ENCODE measurements around the gene GSE1.
"Not testable (repeated sequence)": the region's sequence is repeated elsewhere in the genome, so short reads cannot be mapped to it uniquely, and the experiment has no call there.

Gene GSE1

DNA sequence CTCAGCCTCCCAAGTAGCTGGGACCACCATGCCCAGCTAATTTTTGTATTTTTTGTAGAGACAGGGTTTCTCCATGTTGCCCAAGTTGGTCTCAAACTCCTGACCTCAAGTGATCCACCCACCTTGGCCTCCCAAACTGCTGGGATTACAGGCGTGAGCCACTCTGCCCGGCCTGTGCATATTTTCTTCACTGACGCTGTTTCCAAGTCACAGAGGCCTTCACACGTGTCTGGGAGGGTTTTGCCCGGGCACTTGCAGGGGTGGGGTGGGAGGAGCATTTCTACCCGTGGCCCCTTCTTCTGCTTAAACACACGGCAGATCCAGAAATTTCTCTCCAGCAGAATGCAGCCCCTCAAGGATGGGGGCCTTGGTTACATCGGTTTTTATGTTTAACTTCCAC, 20.8 kb upstream of the GSE1 start:
- DNase-seq = not testable (repeated sequence)

DNA sequence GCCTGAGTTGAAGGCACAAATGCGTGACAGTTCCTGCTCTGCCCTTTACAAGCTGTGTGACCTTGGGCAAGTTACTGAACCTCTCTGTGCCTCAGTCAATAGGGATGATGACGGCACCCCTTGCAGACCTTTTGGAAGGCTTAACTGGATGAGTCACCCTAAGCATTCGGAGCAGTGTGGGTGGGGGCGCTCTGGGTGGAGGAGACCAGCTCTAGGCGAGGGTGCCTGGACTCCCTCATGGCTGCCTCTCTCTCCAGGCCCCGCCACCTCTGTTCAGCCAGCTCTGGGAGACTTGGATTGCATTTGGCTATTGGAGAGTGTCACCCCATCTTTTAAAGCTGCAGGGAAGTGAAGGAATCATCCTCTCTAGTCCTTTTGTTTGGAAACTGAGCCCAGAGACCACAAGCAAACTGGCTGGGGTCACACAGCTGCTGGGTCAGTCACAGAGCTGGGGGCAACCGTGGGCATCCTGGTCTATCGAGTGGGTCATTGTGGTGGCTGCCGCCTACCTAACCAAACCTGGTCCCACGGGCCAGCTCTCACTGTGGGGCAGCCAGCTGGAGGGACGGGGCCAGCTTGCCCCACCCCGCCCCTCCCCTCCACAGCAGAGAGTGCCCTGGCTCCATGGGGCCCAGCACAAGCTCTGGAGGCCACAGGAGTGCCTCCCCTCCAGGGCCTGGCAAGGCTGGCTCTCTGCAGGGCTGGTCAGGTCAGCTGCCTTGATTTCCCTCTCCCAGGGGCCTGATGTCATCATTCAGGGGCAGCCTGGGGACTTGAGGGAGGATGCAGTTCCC, 20.2 kb upstream of the GSE1 start:
- DNase-seq = no peak

DNA sequence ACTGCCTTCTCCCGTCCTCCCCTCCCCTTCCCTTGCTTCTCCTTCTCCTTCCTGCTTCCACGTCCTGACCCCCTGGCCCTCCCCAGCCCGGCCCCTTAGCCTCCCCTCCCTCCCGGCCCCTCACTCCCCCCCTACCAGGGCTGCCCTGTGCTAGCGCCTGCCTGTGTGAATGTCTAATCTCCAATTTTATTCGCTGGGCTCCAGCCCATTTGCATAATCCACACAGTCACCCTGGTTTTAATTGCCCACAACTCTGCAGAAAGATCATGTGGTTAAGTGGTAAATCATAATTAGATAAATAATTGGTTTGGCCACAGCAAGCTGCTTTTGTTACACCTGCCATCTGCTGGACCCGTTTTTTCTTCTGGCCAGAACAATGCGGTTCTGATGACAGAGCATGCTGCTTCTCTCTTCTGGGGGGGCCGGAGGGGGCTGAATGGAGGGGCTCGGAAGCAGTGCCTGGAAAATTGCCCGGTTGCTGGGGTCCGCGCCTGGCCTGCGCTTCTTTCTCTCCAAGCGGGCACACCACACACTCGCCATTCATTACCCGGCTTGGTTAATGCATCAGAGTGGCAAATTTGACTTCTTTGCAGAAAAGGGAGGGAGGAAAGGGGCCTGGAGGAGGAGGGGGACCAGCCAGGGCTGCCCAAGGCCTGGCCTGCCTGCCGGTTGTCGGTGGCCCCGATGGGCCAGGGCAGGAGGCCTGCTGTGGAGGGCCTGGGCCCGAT, 19.5 kb upstream of the GSE1 start:
- no peak for DNase-seq

DNA sequence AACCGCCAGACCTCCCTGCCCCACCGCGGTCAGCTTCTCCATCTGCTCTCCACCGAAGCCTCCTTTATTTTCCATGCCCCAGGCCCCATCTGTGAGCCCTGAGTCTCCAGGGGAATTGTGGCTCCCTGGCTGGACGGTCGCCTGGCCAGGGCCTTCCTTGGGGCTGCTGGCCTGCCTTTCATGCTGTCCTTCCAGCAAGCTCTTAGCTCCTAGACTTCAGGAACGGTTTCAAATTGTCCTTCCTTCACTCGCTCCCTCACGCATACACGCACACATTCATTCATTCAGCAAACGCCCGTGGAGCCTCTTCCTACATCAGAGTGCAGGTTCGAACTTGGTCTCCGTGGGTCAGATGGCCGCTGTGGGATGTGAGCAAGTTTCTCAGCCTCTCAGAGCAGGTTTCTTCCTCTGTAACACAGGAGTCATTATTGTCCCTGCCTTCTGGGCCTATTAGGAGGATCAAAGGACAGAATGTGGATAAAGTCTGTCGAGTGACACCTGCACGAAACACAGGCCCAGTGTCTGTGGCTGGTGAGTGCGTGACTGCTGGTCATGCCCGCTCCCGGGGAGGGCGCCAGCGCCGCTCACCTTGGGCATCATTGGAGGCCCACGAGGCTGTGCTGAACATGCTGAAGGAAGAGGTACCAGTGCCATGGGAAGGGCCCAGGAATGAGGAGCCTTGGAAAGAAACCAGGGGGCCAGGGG, 18.7 kb upstream of the GSE1 start:
- DNase-seq = no peak

DNA sequence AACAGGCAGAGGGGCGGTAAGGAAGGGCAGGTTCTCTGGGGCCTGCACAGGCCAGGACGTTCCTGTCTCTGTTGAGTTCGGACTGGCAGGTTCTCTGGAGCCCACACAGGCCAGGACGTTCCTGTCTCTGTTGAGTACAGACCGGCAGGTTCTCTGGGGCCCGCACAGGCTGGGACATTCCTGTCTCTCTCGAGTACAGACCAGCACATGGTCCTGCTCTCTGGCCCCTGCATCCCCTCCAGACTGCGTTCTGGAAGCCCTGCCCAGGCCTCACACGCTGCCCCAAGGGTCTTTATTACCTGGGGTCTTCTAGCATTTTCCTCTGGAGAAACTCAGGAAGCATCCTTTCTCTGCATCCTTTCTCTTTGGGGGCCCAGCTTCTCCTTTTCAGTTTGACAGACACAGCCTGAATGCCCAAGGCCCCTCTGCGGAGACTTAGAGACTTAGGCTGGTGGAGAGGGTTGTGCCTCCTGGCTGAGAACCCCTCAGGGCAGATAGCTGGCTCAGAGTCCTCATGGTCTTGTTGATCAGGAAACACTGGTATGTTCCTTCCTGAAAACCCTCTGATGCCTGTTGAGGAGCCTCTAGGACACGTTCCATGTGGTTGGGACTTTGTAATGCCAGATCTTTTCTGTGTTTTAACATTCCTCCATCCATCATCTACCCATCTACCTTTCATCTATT, 18.0 kb upstream of the GSE1 start:
- no peak for DNase-seq

DNA sequence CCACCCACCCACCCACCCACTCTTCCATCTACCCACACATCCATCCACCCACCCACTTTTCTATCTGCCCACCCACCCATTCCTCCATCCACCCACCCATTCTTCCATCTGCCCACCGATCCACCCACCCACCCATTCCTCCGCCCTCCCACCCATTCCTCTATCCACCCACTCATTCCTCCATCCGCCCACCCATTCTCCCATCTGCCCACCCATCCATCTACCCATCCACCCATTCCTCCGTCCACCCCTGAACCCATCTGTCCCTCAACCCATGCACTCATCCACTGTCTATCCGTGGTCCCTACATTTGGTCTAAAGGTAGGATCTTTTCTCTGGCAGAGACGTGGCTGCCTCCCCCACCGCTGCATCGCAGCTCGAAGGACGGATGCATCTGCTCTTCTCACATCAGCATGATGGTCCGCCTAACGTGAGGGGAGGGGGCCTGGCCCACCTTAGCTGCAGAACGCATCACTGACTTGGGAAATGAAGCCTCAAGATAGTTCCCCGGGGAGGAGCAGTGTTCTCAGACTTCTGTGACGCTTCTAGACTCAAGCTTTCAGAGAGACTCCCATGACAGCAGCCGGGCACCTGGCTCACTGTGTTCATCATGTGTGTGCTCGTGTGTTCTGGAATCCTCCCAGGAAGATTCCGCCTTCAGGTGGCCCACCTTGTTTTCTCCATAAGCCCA, 17.2 kb upstream of the GSE1 start:
- DNase-seq = no peak

DNA sequence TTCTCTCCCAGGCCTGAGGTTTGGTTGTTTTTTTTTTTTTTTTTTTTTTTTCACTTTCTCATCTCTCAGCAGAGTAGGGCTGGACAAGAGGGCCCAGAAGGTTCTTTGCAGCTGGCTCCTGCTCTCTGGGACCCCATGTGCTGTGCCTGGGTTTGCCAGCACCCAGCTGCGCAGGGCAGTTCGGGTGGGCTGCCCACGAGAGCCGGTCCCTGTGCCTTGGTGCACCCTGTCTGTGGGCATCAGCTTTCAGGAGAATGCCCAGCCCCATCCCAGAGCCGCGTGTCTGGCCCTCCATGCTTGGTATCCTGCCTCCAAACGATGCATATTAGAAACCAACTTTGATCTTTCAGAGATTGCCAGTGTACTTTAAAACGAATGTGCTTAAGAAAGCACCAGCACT, 15.0 kb upstream of the GSE1 start:
- no peak for DNase-seq

DNA sequence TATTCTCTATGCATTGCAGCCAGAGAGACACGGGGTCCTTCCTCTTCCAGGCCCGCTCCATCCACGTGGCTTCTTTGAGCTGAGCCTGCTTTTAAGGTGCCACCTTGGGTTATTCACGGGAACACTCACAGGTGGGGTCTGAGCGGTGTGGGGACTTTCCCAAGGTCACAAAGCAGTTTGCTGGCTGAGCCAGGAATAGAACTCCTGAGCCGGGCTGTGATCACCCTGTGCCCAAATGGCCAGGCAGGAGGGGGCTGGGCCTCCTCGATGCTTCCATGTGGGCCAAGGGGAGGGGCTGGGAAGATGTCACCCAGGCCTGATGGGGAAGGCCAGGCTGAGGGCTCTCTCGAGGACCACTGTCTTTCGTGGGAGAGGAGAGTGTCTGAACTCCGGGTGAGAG, 13.0 kb upstream of the GSE1 start:
- no peak for DNase-seq

DNA sequence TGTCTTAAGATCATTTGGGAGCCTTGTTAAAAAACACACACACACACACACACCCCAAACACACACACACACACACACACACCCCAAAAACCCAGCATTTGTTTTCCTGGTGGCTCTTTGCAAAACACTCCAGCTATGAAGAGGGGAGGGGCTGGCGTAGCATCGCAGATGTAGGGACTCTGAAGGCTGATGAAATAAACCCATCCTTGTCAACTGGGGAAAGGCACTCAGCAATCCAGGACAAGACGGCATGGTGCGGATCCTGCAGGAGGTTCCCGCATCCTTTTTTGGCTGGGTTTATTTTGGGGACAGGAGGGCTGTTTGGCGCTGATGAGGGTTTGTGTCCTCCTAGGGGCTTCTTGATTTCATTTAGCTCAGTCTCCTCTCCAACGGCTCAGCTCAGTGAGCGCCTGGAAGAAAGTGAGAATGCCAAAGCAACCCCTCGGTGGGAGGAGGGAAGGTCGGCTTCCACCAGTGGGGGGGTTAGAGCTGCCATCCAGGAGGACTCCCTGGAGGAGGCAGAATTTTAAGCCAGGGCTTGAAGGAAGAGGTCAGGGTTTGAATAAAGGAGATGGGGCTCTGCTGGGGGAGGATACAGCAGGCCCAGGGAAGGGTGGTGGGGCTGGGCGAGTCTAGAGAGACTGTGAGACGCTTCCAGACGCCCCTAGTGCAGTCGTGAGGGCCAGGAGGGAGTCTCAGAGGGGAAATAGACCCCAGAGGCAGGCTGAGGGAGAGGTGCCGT, 12.4 kb upstream of the GSE1 start:
- DNase-seq = no peak

DNA sequence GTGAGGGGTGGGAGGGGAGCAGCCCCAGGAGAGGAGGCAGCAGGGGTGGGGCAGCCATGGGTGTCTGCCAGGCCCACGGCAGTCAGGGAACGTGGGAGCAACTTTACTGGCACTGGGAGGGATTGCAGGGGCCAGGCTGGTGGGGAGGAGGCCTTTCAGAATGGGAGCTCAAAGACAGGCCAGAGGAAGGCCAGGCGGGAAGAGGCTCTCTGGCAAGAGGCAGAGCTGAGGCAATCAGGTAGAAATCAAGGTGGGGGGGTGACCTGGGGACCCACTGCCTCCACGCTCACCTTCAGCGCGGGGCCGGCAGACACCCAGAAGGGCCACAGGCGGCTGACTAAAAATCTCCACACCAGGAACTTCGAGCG, 11.9 kb upstream of the GSE1 start:
- no peak for DNase-seq

DNA sequence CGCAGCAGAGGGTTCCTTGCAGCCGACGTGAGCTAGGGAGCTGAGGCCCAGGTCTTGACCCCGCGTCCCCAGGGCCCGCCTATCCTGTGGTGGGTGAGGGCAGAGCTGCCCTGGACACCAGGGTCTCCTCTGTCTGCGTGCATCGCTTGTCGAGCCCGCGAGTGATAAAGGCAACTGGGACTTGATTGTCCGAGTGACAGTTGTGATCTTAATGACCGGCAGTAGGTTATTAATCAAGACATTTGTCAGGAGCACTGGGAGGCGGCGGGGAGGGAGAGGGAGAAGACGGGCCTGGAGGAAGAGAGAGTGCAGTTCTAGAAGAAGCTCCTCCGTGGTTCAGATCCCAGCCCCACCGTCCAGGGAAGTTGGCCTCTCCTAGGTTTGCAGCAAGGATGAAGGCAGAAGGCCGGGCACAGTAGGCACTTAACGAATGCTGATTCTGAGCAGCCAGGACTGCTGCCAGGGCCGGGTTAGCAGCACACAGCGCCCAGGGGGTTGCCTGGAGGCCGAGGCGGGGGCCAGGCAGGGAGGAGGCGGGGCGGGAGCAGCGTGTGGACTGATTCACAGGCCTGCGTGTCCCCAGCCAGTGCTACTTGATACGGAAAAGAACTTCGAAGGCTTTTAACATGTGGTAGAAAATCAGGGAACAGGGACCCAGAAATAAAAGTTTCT, 11.3 kb upstream of the GSE1 start:
- no peak for DNase-seq

DNA sequence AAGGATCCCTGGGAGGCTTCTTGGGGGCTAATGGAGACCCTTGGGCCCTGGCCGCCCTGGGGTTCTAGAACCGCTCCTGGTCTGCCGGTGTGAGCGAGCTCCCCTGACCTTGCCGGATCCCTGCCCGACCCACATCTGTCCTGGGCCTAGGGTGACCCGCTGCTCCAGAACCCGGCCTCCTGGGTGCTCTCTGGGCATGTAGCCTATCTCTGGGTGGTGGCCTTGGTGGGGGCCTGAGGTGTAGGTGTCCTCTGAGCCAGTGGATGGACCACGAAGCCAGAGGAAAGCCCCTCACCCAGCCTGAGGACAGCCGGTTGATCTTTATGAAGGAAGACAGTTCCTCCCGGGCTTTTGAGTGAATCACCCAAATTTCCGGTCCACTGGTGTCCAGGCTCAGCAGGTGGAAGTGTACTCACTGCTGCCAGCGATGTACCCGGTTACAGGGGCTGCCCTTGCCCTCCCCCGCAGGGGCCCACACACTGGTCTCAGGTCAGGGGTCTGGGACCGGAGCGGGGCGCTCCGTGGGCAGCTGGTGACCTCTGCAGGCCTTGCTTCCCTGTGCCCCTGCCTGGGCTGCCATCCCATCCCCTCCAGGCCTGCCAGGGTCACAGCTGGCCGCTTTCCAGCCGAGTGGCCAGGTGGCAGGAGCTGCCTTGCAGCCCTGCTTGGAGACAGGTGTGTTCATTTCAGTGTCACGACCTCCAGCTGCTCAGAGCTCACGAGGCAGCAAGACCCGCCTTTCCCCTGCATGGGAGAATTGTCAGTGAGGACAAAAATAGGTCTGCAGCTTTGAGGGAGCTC, 10.5 kb upstream of the GSE1 start:
- DNase-seq = no peak

DNA sequence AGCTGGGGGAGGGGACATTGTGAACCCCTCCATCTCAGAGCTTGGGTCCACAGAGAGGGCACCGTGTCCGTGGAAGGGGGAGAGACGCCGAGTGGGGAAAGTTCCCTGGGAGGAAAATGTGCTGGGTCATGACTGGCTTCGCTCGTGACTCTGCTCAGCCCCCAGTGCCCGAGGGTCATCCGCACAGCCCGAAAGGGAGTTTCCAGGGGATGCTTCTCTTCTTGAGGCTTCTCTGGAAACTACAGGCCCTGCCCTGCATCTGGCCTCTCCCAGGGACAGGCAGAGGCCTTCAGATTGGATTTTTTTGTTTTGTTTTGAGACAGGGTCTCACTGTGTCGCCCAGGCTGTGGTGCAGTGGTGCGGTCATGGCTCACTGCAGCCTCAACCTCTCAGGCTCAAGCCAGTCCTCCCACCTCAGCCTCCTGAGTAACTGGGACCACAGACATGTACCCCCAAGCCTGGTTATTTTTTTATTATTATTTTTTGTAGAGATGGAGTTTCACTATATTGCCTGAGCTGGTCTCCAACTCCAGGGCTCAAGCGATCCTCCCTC, 9.8 kb upstream of the GSE1 start:
- no peak for DNase-seq

DNA sequence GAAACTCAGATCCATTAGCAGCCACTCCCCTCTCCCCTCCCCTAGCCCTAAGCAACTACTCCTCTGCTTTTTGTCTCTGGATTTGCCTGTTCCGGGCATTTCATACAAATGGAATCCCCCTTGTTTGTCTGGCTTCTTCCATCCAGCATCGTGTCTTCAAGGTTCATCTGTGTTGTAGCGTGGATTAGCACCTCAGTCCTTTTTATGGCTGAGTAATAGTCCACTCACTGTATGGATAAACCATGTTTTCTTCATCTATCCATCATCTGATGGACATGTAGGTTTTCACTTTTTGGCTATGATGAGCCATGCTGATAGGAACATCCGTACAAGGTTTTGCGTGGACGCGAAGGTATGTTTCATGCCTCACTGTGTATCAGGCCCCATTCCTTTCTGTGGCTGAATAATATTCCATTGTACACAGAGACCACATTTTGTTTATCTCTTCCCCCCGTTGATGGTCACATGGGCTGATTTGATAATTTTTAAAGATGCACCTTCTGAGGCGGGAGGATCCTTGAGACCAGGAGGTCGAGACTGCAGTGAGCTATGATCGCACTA, 8.9 kb upstream of the GSE1 start:
- DNase-seq = no peak

DNA sequence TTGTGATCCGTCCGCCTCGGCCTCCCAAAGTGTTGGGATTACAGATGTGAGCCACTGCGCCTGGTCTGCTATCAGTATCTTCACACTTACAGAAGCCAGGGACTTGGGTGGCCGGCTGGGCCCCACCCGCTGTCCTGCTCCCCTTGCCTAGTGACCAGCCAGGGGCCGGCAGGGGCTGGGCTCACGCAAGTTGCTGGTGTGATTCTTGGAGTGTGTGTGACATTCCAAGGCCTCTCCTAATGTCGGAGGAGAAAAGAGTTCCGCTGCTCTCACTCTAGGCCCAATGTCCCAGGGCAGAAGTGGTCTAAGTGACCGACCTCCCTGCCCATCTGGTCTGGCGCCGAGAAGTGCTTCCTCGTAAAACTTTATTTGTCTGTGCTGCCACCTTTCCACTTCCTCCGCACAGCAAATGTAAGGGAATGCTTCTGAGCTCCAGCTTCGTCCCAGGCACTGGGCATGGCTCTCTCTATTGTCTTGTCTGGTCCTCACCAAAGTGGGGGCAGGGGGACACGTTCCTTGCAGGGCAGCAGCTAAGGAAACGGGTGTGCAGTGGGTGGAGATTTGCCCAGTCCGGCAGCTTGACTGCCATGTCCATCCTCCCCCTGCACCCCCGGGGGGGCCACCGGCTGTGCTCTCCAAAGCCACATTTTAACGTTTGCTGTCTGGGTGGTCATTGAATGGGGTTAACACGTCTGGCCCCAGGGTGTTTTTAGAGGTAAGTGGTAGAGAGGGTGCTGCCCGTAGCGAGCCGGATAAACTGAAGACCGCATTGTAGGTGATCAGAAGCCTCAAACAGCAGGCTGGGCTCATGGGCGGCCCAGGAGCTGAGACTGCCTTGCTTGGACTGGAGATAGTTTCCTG, 7.8 kb upstream of the GSE1 start:
- no peak for DNase-seq

DNA sequence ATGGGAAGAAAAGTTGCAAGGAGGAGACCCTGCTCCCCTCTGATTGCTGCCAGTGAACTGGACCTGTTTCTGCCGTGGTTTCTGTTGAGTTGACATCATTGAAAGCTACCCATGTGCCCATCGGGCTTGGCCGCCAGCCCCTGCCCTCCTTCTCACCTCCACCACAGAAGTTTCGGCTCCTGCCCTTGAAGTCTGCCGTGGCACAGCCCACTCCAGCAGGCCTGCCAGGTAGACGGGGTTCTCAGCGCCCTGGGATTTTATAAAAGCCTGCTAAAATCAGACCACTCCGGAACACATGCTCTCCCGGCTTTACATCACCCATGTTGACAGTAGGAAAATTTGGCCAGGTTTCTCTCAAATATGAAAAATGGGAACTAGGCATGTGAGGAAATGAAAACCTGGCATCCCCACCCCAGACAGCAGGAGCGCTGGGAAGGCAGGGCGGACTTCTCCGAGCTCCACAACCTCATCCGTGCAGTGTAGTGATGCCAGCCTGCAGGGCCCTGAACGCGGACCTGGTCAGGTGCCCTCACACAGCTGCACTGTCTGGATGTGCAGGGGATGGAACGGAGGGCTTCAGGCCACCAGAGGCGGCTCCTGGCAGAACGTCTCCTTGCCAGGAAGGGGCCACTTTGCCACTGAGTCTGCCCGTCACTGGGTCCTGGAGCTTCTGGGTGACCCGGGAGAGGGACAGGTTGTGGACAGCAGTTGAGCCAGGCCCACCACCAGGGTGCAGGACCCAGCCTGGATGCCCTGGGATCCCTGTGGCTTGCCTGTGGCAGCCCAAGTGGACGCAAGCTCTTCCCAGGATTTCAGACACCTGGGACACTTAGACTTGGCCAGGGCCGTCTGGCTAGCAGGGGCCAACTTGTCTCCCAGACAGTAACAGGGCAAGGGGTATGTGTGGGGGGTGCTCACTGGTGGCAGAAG, 6.9 kb upstream of the GSE1 start:
- DNase-seq = no peak

DNA sequence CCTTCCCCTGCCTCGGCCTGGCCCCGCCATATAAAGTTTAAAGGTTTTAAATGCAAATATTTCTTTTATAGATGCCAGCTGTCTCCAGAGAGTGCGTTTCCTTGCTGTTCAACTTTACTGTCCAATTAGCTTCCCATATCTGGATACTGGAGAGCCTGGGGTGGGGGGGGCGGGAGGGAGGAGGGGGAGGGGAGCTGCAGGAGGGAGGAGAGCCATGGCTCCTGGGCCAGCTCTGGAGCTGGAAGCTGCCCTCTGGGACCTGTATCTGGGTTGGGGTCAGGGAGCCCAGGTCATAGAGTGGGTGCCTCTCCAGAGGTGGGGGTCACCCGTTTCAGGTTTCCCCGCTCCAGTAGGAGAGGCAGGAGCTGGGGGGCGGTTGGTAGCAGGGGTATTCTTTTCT, 6.2 kb upstream of the GSE1 start:
- no peak for DNase-seq

DNA sequence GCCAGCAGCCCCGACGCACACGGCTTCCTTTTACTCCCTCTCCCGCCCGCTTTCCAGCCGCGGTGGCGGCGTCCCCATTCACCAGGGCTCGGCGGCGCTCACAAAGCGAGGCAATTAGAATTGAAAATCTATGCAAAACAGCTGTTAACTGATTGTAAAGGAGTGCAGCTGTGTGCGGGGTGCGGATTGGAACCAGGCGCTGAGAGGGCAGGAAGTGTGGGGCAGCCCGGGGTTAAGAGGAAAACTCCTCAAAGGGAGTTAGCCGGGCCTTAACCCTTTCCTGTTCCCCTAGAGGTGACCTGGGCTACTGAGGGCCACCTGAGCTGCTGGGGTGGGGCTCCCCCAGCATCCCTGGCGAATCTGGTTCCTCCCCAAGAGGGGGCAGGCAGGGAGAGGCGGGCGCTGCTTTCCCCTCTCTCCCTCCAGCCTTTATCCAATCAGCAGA, 5.8 kb upstream of the GSE1 start:
- no peak for DNase-seq

Measured in activated CD4-positive, alpha-beta T cell treated with anti-CD3 and anti-CD28 coated beads for 4 hours (primary cell).